Keratinocyte (primary cell): ENCODE data around the gene GALNT2. TPM values are rescaled to one million over a fixed set of nuclear protein-coding genes. Genes with fewer than 3 reads are reported as not detected.

Experiments used
- DNase-seq: peaks from one replicate; pipeline ENCODE4 v3.0.0-alpha.2; 2011; ENCODE audit warnings: low read depth, missing footprints, low spot score
- FAIRE-seq: peaks from 2 replicates; lab custom pipeline; 2011; peaks lifted over from hg19 to GRCh38; lab: Jason Lieb, UNC
- H2AFZ ChIP-seq: 2 replicates; pipeline ENCODE4 v1.6.0; 2012; ENCODE audit warnings: low read length, control low read depth, inconsistent platforms; ENCODE audit not compliant: control insufficient read depth
- H3K27ac ChIP-seq: 2 replicates; pipeline ENCODE4 v1.5.1; 2011; ENCODE audit warnings: low read length; ENCODE audit not compliant: control insufficient read depth, insufficient read depth
- H3K27me3 ChIP-seq: 3 replicates; pipeline ENCODE4 v1.6.0; 2011; ENCODE audit warnings: low read length; ENCODE audit not compliant: control insufficient read depth, insufficient read depth; ENCODE audit errors: extremely low read depth
- H3K36me3 ChIP-seq, 2 experiments: 2 replicates in 1 of 2; 3 replicates in 1 of 2; pipeline ENCODE4 v1.5.1; 2011; ENCODE audit warnings: low read length in 2 of 2, mild to moderate bottlenecking in 1 of 2; ENCODE audit not compliant: control insufficient read depth in 2 of 2, insufficient read depth in 2 of 2; ENCODE audit errors: extremely low read depth in 1 of 2
- H3K4me1 ChIP-seq: 3 replicates; pipeline ENCODE4 v1.5.1; 2011; ENCODE audit warnings: low read length; ENCODE audit not compliant: control insufficient read depth, insufficient read depth; ENCODE audit errors: extremely low read depth
- H3K4me2 ChIP-seq: 3 replicates; pipeline ENCODE4 v1.6.0; 2011; ENCODE audit warnings: low read depth, low read length; ENCODE audit not compliant: control insufficient read depth, insufficient read depth; ENCODE audit errors: extremely low read depth
- H3K4me3 ChIP-seq, 3 experiments: fragments of 200-600 bp in 1 of 3; sonication (generic) in 1 of 3; 2 replicates in 2 of 3; 3 replicates in 1 of 3; pipeline ENCODE4 v1.5.1; 2011 to 2016; ENCODE audit warnings: low read length in 3 of 3, mild to moderate bottlenecking in 3 of 3, control low read depth in 2 of 3, inconsistent platforms in 1 of 3, low read depth in 1 of 3, mixed read lengths in 1 of 3, mixed run types in 1 of 3, moderate library complexity in 1 of 3; ENCODE audit not compliant: control insufficient read depth in 2 of 3, insufficient read depth in 2 of 3; ENCODE audit errors: extremely low read depth in 1 of 3
- H3K79me2 ChIP-seq: 2 replicates; pipeline ENCODE4 v1.6.0; 2012; ENCODE audit warnings: low read length; ENCODE audit not compliant: control insufficient read depth, insufficient read depth
- H3K9ac ChIP-seq: 3 replicates; pipeline ENCODE4 v1.6.0; 2011; ENCODE audit warnings: low read length; ENCODE audit not compliant: control insufficient read depth, insufficient read depth; ENCODE audit errors: extremely low read depth
- H3K9me1 ChIP-seq: 3 replicates; pipeline ENCODE4 v1.6.0; 2011; ENCODE audit warnings: low read length; ENCODE audit not compliant: control insufficient read depth, insufficient read depth; ENCODE audit errors: extremely low read depth
- H3K9me3 ChIP-seq: 2 replicates; pipeline ENCODE4 v1.5.1; 2012; ENCODE audit warnings: low read depth, low read length; ENCODE audit not compliant: control insufficient read depth
- H4K20me1 ChIP-seq: 3 replicates; pipeline ENCODE4 v1.6.0; 2011; ENCODE audit warnings: low read length; ENCODE audit not compliant: control insufficient read depth, insufficient read depth; ENCODE audit errors: extremely low read depth
- EZH2 ChIP-seq: IDR thresholded peaks from one replicate; pipeline ENCODE4 v1.6.1; 2012; ENCODE audit warnings: inconsistent platforms, mild to moderate bottlenecking, low read length, moderate library complexity
- dilution Hi-C: fragments of 300-500 bp; cut with MboI; formaldehyde crosslinking; loops from one replicate; pipeline ENCODE4 v1.7.0; 2020; ENCODE audit warnings: low sequenced_read_pairs; ENCODE audit not compliant: extremely low pct_ligation_motif_present
- polyA plus RNA-seq, 5 experiments: library from polyadenylated mRNA; depleted of rRNA in 3 of 5; stranded (reverse) in 3 of 5; stranded (forward) in 1 of 5; unstranded in 1 of 5; fragments of >200 nt; gene quantifications; 1 replicate in 1 of 5; 2 replicates in 3 of 5; 3 replicates in 1 of 5; pipeline versions ENCODE4 v1.2.1 to v1.2.3, GENCODE V29; 2011 to 2012; ENCODE audit warnings: missing spikeins in 2 of 5, low read depth in 1 of 5, low replicate concordance in 1 of 5
- TF ChIP-seq, protein P1 (sequence below), 3 experiments: IDR thresholded peaks in 1 of 3; conservative IDR thresholded peaks in 1 of 3; optimal IDR thresholded peaks in 1 of 3; 2 replicates in 2 of 3; 3 replicates in 1 of 3; pipeline versions ENCODE3 to v1.5.1; 2011; ENCODE audit warnings: low read length in 3 of 3, mild to moderate bottlenecking in 3 of 3, moderate library complexity in 2 of 3, control low read depth in 1 of 3, inconsistent platforms in 1 of 3; ENCODE audit not compliant: insufficient read depth in 2 of 3; ENCODE audit errors: extremely low read depth in 1 of 3

The GALNT2 gene
- polyA plus RNA-seq, 1 donor (not counting 4 experiments of a cell fraction or from before 2014, with no cell fraction given) = 61.7 TPM

DNA sequence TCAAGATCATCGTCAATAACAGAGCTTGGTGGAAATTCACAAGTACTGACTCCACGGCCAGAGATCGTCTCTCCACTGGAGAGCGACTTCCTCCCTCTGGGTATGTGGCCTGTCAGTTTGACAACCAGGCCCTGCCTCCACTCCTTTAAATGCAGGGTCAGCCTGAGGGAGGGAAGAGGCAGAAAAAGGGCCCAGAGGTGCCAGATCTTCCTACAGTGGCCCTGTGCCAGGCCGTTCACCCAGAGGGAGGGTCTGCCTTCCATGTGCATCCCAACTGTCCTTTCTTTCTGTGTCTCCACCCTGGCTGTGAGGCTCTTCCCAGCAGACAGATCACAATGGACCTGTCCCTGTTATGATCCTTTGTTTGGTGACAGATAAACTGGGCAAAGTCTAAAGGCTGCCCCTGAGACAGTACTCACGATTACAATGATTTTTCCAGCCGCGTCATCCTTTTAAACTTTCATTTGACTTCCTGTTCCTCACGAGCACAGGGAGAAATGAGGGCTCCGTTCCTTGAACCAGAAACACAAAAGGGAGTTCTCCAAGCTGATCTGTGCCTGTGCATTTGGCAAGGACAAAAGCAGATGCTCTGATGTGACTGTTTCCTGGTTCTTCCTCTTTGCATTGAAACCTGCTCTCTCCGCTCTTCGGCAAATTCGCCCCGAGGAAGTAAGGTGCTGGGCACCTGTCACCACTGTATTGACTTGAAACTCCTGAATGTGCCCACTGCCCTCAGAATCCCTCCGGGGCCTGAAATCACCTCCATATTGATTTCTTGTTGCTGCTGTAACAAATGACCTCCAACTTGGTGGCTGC is 232.4 kb downstream of the GALNT2 start:
- Histone ChIP-seq H3K9me1 (no peaks in the 10 kb centered on the region), H3K79me2 (no peaks in the 10 kb centered on the region), H3K9ac (no peak overlapping the region), H3K9me3 (no peaks in the 10 kb centered on the region), H2AFZ (no peak overlapping the region), H3K4me3 (no peak overlapping the region), H4K20me1 (no peaks in the 10 kb centered on the region), H3K4me1 (peaks cover 2% of the 10 kb centered on the region), H3K4me2 (no peak overlapping the region), H3K27ac (no peak overlapping the region), H3K27me3 (no peaks in the 10 kb centered on the region), H3K36me3 (no peaks in the 10 kb centered on the region)
- FAIRE-seq (no peak), DNase-seq (no peak)
- dilution Hi-C loops = no loop called here
- TF ChIP-seq, protein P1, sequence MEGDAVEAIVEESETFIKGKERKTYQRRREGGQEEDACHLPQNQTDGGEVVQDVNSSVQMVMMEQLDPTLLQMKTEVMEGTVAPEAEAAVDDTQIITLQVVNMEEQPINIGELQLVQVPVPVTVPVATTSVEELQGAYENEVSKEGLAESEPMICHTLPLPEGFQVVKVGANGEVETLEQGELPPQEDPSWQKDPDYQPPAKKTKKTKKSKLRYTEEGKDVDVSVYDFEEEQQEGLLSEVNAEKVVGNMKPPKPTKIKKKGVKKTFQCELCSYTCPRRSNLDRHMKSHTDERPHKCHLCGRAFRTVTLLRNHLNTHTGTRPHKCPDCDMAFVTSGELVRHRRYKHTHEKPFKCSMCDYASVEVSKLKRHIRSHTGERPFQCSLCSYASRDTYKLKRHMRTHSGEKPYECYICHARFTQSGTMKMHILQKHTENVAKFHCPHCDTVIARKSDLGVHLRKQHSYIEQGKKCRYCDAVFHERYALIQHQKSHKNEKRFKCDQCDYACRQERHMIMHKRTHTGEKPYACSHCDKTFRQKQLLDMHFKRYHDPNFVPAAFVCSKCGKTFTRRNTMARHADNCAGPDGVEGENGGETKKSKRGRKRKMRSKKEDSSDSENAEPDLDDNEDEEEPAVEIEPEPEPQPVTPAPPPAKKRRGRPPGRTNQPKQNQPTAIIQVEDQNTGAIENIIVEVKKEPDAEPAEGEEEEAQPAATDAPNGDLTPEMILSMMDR (optimal IDR thresholded peaks at IDR 0.05 in 1 of 3, IDR thresholded peaks at IDR 0.05 in 1 of 3, conservative IDR thresholded peaks at IDR 0.05 in 1 of 3; ENCODE audit: extremely low read depth in 1 of 3, insufficient read depth in 2 of 3, low read length in 3 of 3) = no peak
- no peak for TF ChIP-seq EZH2

DNA sequence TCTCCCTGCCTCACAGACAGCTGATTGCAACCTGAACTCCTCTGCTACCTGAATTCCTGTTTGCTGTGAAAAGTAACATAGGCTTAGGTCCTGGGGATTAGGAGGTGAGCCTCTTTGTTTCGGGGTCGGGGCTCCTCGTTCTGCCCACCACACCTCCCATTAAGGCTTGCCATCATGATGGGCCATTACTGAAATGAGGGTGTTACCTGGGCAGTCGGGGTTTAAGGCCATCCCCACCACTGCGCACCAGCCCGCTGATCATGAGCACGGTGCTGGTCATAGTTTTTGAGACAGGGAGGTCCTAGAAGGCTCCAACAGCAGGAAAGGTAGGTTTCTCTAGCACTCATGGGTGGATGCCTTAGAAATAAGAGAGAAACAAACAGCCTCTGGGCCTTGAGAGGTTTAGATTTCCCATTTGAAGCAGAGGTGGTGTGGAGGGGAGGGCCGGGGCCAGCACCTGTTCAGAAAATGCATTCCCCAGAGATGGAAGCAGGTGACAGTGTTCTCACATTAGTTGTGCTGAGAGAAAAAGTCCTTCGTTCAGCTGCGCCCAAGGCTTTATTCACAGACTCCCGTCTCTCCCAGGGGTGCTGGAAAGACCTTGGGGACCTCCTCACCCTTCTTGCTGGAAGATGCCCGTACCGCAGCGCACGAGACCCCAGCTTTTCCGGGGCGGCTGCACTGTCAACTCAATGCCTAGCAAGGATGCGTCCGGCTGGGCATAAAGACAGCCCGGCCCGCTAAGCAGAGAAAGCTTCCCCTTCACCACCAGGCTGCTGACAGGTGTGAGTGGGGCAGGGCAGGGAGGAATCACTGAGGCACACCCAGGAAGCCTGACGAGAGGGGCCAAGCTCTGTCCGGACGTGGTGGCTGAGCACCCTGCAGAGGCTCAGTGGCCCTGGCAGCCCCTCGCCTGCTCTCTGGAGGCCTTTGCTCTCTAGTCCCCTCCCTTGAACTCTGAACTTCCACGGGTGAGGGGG is 233.6 kb downstream of the GALNT2 start:
- dilution Hi-C loops = no loop called here
- Histone ChIP-seq H3K27me3 (no peaks in the 10 kb centered on the region), H3K4me2 (no peak overlapping the region), H3K9ac (no peak overlapping the region), H3K4me1 (peaks cover 2% of the 10 kb centered on the region), H2AFZ (no peak overlapping the region), H3K79me2 (no peaks in the 10 kb centered on the region), H3K9me1 (no peaks in the 10 kb centered on the region), H4K20me1 (no peaks in the 10 kb centered on the region), H3K9me3 (no peaks in the 10 kb centered on the region), H3K36me3 (no peaks in the 10 kb centered on the region), H3K27ac (no peak overlapping the region), H3K4me3 (no peak overlapping the region)
- no peak for TF ChIP-seq EZH2
- TF ChIP-seq, protein P1 (optimal IDR thresholded peaks at IDR 0.05 in 1 of 3, IDR thresholded peaks at IDR 0.05 in 1 of 3, conservative IDR thresholded peaks at IDR 0.05 in 1 of 3; ENCODE audit: extremely low read depth in 1 of 3, insufficient read depth in 2 of 3, low read length in 3 of 3) = no peak
- DNase-seq = no peak
- no peak for FAIRE-seq
